NT2/D1 (cell line): ENCODE results near the gene COG4.
A peak's percentile ranks its signal among the peaks of the same experiment; 100 is the strongest.

ENCODE experiments used
- DNase-seq: peaks from one replicate; pipeline ENCODE4 v3.0.0-alpha.2; 2011; ENCODE audit warnings: low read depth, low spot score
- H3K27me3 ChIP-seq: 2 replicates; pipeline ENCODE4 v1.6.0; 2011; ENCODE audit warnings: mild to moderate bottlenecking; ENCODE audit not compliant: insufficient read length, insufficient read depth
- H3K36me3 ChIP-seq: 2 replicates; pipeline ENCODE4 v1.6.1; 2011; ENCODE audit warnings: mild to moderate bottlenecking, low read length, mixed read lengths; ENCODE audit not compliant: insufficient read depth, insufficient read length
- H3K4me1 ChIP-seq: 2 replicates; pipeline ENCODE4 v1.5.1; 2011; ENCODE audit not compliant: insufficient read depth, insufficient read length
- H3K4me3 ChIP-seq: 2 replicates; pipeline ENCODE4 v1.5.1; 2011; ENCODE audit warnings: low read depth; ENCODE audit not compliant: insufficient read length
- H3K9ac ChIP-seq: 2 replicates; pipeline ENCODE4 v1.6.0; 2011; ENCODE audit warnings: low read depth; ENCODE audit not compliant: insufficient read length
- H3K9me3 ChIP-seq: 2 replicates; pipeline ENCODE4 v1.5.1; 2011; ENCODE audit warnings: mild to moderate bottlenecking, low read length; ENCODE audit not compliant: insufficient read depth
- SUZ12 ChIP-seq: IDR thresholded peaks from 2 replicates; pipeline ENCODE4 v1.6.1; 2011; ENCODE audit not compliant: insufficient read length, insufficient read depth; ENCODE audit errors: extremely low read depth
- YY1 ChIP-seq: IDR thresholded peaks from 2 replicates; pipeline ENCODE4 v1.6.1; 2011; ENCODE audit not compliant: insufficient read length, insufficient read depth
- ZNF274 ChIP-seq: IDR thresholded peaks from 2 replicates; pipeline ENCODE4 v1.6.1; 2011; ENCODE audit warnings: mild to moderate bottlenecking, low read depth, low read length

COG4 gene

DNA sequence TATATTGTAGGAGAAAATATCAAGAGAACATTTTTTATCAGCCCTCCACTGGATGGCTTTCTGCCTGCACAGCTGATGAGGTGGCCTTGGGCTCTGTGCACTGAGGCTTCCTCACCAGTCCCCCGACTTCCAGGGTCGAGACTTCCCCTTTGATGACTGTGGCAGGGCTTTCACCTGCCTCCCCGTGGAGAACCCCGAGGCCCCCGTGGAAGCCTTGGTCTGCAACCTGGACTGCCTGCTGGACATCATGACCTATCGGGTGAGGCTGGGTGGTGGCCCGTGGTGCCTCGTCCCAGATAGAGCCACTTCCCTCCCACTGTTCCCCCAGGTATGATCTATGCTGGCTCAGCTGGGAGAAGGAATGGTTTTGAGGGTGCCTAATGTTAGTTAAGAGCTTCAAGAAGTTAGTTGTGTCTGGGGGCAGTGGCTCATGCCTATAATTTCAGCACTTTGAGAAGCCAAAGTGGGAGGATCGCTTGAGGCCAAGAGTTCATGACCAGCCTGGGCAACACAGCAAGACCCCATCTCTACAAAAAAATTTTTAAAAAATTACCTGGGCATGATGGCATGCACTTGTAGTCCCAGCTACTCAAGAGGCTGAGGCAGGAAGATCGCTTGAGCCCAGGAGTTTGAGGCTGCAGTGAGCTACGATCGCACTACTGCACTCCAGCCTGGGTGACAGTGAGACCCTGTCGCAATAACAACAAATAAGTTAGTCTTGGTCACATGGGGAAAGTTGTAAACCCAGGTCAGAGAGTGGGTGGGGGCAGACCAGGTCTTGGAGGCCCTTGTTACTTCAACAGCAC, 57.2 kb downstream of the COG4 start:
- peaks cover 24% of the 10 kb centered on the region for H3K4me1 ChIP-seq
- no peak overlapping the region for H3K9ac ChIP-seq
- H3K36me3 ChIP-seq = peaks cover 11% of the 10 kb centered on the region
- no peak for DNase-seq
- H3K27me3 ChIP-seq = no peaks in the 10 kb centered on the region
- no peak for TF ChIP-seq ZNF274
- no peak for TF ChIP-seq YY1
- no peak for TF ChIP-seq SUZ12
- no peak overlapping the region for H3K4me3 ChIP-seq
- no peaks in the 10 kb centered on the region for H3K9me3 ChIP-seq

DNA sequence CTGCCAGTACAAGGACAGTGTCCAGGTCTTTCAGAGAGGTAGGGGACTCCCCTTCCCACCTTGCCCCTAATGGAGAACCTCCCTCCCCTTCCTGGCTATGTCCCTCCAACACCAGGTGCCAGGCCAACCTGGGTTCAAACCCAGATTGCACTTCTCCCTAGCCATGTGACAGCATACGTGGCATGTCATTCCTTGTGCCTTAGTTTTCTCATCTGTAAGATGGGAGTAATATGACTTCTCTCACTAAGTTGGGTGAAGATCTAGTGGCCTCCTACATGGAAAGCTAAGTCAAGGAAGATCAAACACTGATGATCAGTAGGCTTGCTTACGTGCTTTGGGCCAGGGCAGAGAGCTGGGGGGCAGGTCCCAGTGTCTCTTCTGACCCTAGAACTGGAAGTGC, 60.1 kb downstream of the COG4 start:
- Histone ChIP-seq H3K4me1 (peaks cover 18% of the 10 kb centered on the region), H3K9ac (no peak overlapping the region), H3K9me3 (no peaks in the 10 kb centered on the region), H3K36me3 (peaks cover 11% of the 10 kb centered on the region), H3K27me3 (no peaks in the 10 kb centered on the region), H3K4me3 (no peak overlapping the region)
- no peak for DNase-seq
- no peak for TF ChIP-seq SUZ12
- TF ChIP-seq ZNF274 = no peak
- TF ChIP-seq YY1 = no peak

DNA sequence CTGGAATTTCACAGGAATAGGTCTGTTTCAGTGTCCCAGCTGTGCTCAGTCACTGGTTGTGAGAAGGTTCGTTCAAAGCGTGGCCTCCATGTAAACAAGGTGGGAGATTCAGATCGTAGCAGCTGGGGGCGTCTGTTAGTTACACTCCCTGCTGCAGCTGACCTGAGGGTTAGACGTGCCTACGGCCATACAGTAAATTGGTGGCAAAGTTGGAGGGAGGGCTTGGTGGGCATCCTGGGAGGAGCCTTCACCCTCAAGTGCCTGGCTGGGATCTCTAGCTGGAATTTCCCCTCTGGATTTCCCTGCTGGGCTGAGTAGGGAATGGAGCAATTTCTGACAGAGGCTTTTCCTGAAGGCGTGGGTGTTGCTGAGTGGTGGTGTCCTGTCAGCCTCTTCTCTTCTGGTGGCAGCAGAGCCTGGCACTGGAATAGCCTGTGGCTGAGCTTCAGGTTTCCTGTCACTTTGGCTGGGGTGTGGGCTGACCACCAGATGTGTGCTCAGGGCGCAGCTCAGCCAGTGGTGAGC, 62.6 kb downstream of the COG4 start:
- Histone ChIP-seq H3K4me3 (peak overlapping the region; percentile 1), H3K9ac (no peak overlapping the region), H3K27me3 (no peaks in the 10 kb centered on the region), H3K36me3 (peaks cover 11% of the 10 kb centered on the region), H3K4me1 (peaks cover 15% of the 10 kb centered on the region), H3K9me3 (no peaks in the 10 kb centered on the region)
- DNase-seq = no peak
- TF ChIP-seq ZNF274 (no peak), YY1 (no peak), SUZ12 (no peak)

DNA sequence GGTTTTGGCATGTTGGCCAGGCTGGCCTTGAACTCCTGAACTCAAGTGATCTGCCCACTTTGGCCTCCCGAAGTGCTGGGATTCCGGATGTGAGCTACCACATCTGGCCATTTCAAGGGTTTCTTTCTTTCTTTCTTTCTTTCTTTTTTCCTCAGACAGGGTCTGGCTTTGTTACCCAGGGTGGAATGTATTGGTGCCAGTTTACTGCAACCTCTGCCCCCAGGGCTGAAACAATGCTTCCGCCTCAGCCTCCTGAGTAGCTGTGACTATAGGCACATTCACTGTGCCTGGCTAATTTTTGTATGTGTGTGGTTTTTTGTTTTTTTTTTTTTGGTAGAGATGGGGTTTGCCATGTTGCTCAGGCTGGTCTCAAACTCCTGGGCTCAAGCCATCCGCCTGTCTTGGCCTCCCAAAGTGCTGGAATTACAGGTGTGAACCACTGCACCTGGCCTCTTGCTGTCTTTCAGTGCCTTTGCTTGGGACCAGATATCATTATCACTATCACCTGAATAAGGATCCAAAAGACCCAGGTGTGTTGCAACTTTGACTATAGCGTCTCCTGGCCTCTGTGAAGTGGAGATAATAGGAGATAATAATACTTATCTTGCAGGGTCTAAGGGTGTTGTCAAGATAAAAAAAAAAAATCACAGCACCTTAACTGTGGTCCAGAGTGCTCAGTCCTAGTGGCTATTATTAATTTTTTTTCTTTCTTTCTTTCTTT, 65.7 kb downstream of the COG4 start:
- H3K4me3 ChIP-seq = no peak overlapping the region
- TF ChIP-seq SUZ12 (no peak), ZNF274 (no peak), YY1 (no peak)
- H3K9ac ChIP-seq = no peak overlapping the region
- H3K9me3 ChIP-seq = no peaks in the 10 kb centered on the region
- no peak for DNase-seq
- H3K27me3 ChIP-seq = no peaks in the 10 kb centered on the region
- peaks cover 15% of the 10 kb centered on the region for H3K4me1 ChIP-seq
- no peaks in the 10 kb centered on the region for H3K36me3 ChIP-seq

DNA sequence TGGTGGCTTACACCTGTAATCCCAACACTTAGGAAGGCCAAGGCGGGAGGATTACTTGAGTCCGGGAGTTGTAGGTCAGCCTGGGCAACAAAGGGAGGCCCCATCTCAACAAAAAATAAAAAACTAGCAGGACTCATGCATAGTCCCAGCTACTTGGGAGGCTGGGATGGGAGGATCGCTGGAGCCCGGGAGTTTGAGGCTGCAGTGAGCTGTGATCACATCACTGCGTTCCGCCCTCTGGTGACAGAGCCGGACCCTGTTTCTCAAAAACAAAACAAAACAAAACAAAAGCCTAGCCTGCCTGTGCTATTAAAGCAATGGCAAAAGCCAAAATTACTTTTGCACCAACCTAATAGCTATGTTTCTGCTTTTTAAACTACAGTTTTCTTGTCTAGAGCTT, 67.4 kb downstream of the COG4 start:
- DNase-seq = no peak
- Histone ChIP-seq H3K9me3 (peaks cover 3% of the 10 kb centered on the region; the same call in 1 of the 2 replicates), H3K27me3 (no peaks in the 10 kb centered on the region), H3K4me1 (peaks cover 4% of the 10 kb centered on the region), H3K9ac (no peak overlapping the region), H3K36me3 (no peaks in the 10 kb centered on the region), H3K4me3 (no peak overlapping the region)
- TF ChIP-seq ZNF274 = no peak
- TF ChIP-seq SUZ12 = no peak
- TF ChIP-seq YY1 = no peak

DNA sequence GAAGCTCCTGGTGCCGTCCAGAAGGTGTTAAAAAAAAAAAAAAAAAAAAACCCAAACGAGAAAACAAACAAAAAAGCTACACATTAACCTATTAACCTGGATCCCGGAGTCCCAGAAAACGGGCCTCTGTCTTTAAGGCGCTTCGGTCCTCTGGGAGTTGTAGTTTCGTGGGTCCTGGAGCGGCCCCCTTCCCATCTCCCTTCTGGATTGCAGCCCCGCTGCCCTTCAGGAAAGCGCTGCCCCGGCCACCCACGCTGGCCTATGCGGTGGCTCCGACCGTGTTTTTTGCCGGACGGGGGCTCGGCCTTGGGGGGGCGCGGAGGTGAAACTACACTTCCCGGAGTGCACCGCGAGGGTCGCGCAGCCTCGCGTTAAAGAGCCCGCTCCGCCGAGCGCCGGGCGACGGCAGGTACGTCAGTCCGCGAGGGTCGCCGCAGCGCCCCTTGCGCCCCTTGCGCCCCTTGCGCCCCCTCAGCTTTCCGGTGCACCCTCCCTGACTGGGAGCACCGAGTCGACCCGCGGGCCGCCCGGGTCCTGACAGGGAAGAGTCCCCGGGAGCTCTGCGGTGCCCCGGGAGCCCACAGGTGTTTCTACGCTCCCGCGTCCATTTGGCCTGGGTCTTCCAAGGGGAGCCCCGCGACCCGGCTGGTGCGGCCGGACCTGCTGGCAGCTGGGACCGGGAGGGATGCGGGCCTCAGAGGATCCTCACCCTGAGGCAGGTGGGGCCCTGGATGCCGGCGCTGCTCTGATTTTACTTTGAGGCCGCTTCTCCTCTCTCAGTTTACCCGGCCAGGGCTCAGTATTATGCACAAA, 68.9 kb downstream of the COG4 start, which contains the start of gene FCSK:
FCSK (plus strand) TSS at position 374 of the 813 bp plus-strand sequence. CDS start 8,596 bp downstream, outside the sequence.
- Histone ChIP-seq H3K4me1 (no peaks in the 10 kb centered on the region), H3K9ac (peak within 1 kb of the TSS; percentile 96), H3K4me3 (peak within 1 kb of the TSS; percentile 88), H3K27me3 (no peaks in the 10 kb centered on the region), H3K36me3 (no peaks in the 10 kb centered on the region), H3K9me3 (peaks cover 5% of the 10 kb centered on the region; the same call in 1 of the 2 replicates)
- DNase-seq = peak; percentile 74
- TF ChIP-seq YY1 (no peak), SUZ12 (no peak), ZNF274 (no peak)

DNA sequence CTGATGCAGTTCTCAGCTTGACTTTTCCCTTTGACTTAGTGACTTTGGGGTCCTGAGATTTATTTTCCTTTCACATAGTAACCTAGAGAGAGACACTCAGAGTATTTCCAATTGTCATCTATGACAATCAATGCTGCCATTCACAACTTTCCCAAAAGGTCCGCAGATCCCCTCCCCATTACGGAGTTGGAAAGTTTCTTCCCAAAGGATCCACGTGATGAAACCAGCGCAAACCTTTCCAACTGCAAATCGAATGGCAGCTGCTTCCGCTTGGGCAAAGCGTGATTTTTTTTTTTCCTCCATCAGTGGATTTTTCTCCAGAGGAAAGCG, 69.5 kb downstream of the COG4 start:
- no peaks in the 10 kb centered on the region for H3K27me3 ChIP-seq
- H3K36me3 ChIP-seq = no peaks in the 10 kb centered on the region
- DNase-seq = no peak
- peak overlapping the region; percentile 96 for H3K9ac ChIP-seq
- no peaks in the 10 kb centered on the region for H3K4me1 ChIP-seq
- H3K9me3 ChIP-seq = peaks cover 5% of the 10 kb centered on the region; the same call in 1 of the 2 replicates
- H3K4me3 ChIP-seq = peak overlapping the region; percentile 88
- no peak for TF ChIP-seq YY1
